ENCODE measurements around the gene ULK4. TPM values are rescaled to one million over a fixed set of nuclear protein-coding genes. Genes with fewer than 3 reads are reported as not detected.

Gene ULK4
- polyA plus RNA-seq, 1 of the 3 experiments (the other 2 are of a cell fraction), result 6.2 TPM

GRCh38 chr3:41700155-41700554, 261.7 kb downstream of the ULK4 start:
- Histone ChIP-seq H3K36me3 (replicated peaks in 1 of 2; ENCODE audit: control insufficient read depth in 1 of 2, insufficient read depth in 2 of 2, low read length in 1 of 2) (no peaks in the 10 kb centered on the region), H3K4me3 (ENCODE audit: low read depth in 2 of 2, low read length in 1 of 2) (no peak overlapping the region), H3K9me3 (no peaks in the 10 kb centered on the region), H4K20me1 (ENCODE audit: insufficient read depth) (no peaks in the 10 kb centered on the region), H3K79me2 (ENCODE audit: insufficient read depth) (no peaks in the 10 kb centered on the region), H3K4me1 (ENCODE audit: control insufficient read depth in 1 of 2, insufficient read depth in 2 of 2, low read depth in 1 of 2, low read length in 1 of 2) (no peaks in the 10 kb centered on the region), H3K9me2 (no peaks in the 10 kb centered on the region), H3K4me2 (no peak overlapping the region), H3K27me3 (ENCODE audit: insufficient read depth) (no peaks in the 10 kb centered on the region), H3K9ac (no peak overlapping the region), H3F3A (replicated peaks; ENCODE audit: insufficient read depth) (no peaks in the 10 kb centered on the region), H2AFZ (ENCODE audit: low read depth) (no peak overlapping the region), H3K27ac (ENCODE audit: low read depth in 2 of 2, low read length in 1 of 2) (no peak overlapping the region)
- ChIA-PET POLR2A (no interaction called here), CTCF (no interaction called here)
- DNase-seq, result no peak
- no peak for TF ChIP-seq SIN3A (IDR thresholded peaks at IDR 0.05; ENCODE audit: borderline replicate concordance, low read depth, low read length)
- no peak for TF ChIP-seq REST (IDR thresholded peaks at IDR 0.05; ENCODE audit: low read depth, low read length)
- TF ChIP-seq USF2 (IDR thresholded peaks at IDR 0.05; ENCODE audit: borderline replicate concordance, low read depth, low read length), result no peak
- no peak for TF ChIP-seq RCOR1 (IDR thresholded peaks at IDR 0.05; ENCODE audit: low read length)
- TF ChIP-seq RAD21 (IDR thresholded peaks at IDR 0.05; ENCODE audit: low read length), result no peak
- TF ChIP-seq NRF1 (IDR thresholded peaks at IDR 0.05; ENCODE audit: low read depth, low read length), result no peak
- WGBS (ENCODE audit: low lambda C conversion rate), result 92% methylated on average over 1 of the region's 1 CpG

GRCh38 chr3:41698898-41699297, 263.0 kb downstream of the ULK4 start:
- WGBS (ENCODE audit: low lambda C conversion rate), result 94% methylated on average over 3 of the region's 3 CpGs
- no peaks in the 10 kb centered on the region for H3K9me3 ChIP-seq
- H3K9me2 ChIP-seq, result no peaks in the 10 kb centered on the region
- DNase-seq, result no peak
- CTCF ChIA-PET, result interaction anchor here (0.6 kb wide), 1 partner anchor 866 kb away, joined by 4 read pairs; no protein-coding TSS in a partner anchor
- no peaks in the 10 kb centered on the region for H3K36me3 ChIP-seq (replicated peaks in 1 of 2; ENCODE audit: control insufficient read depth in 1 of 2, insufficient read depth in 2 of 2, low read length in 1 of 2)
- H3K4me1 ChIP-seq (ENCODE audit: control insufficient read depth in 1 of 2, insufficient read depth in 2 of 2, low read depth in 1 of 2, low read length in 1 of 2), result no peaks in the 10 kb centered on the region
- no peak overlapping the region for H2AFZ ChIP-seq (ENCODE audit: low read depth)
- H4K20me1 ChIP-seq (ENCODE audit: insufficient read depth), result no peaks in the 10 kb centered on the region
- POLR2A ChIA-PET, result no interaction called here
- no peak overlapping the region for H3K27ac ChIP-seq (ENCODE audit: low read depth in 2 of 2, low read length in 1 of 2)
- H3K79me2 ChIP-seq (ENCODE audit: insufficient read depth), result no peaks in the 10 kb centered on the region
- no peaks in the 10 kb centered on the region for H3F3A ChIP-seq (replicated peaks; ENCODE audit: insufficient read depth)
- no peak overlapping the region for H3K4me2 ChIP-seq
- H3K9ac ChIP-seq, result no peak overlapping the region
- no peaks in the 10 kb centered on the region for H3K27me3 ChIP-seq (ENCODE audit: insufficient read depth)
- no peak overlapping the region for H3K4me3 ChIP-seq (ENCODE audit: low read depth in 2 of 2, low read length in 1 of 2)
- TF ChIP-seq REST (IDR thresholded peaks at IDR 0.05; ENCODE audit: low read depth, low read length) (no peak), NRF1 (IDR thresholded peaks at IDR 0.05; ENCODE audit: low read depth, low read length) (no peak), ELF1 (IDR thresholded peaks at IDR 0.05) (no peak), TEAD4 (IDR thresholded peaks at IDR 0.05; ENCODE audit: borderline replicate concordance, insufficient read depth) (no peak), TCF12 (IDR thresholded peaks at IDR 0.05) (no peak), ZBTB33 (IDR thresholded peaks at IDR 0.05; ENCODE audit: borderline replicate concordance, low read depth) (no peak), MXI1 (IDR thresholded peaks at IDR 0.05; ENCODE audit: low read depth, low read length) (no peak), USF1 (IDR thresholded peaks at IDR 0.05; ENCODE audit: borderline replicate concordance, low read depth) (no peak), RXRA (IDR thresholded peaks at IDR 0.05; ENCODE audit: borderline replicate concordance, low read depth) (no peak), PBX3 (IDR thresholded peaks at IDR 0.05) (no peak), CHD2 (IDR thresholded peaks at IDR 0.05; ENCODE audit: low read length, partially characterized antibody) (no peak)
